ENCODE measurements around the gene PIK3R5. TPM values are rescaled to one million over a fixed set of nuclear protein-coding genes. Genes with fewer than 3 reads are reported as not detected.

Gene PIK3R5
- total RNA-seq, 1 donor from 2014 or later, result 0.30 TPM

GRCh38 chr17:8944083-8944482 is 21.4 kb downstream of the PIK3R5 start:
- no peak for FAIRE-seq

GRCh38 chr17:8941980-8942622 is 23.4 kb downstream of the PIK3R5 start:
- no peaks in the 10 kb centered on the region for H3K36me3 ChIP-seq (ENCODE audit: insufficient read depth, low read length)
- H3K4me2 ChIP-seq (ENCODE audit: low read length), result no peak overlapping the region
- no peak overlapping the region for H3K27ac ChIP-seq (ENCODE audit: low read depth, low read length)
- Mint-ChIP-seq H3K36me3 (ENCODE audit: low read depth, unreplicated experiment) (peaks cover 5% of the 10 kb centered on the region), H3K9me3 (ENCODE audit: unreplicated experiment) (peaks cover 2% of the 10 kb centered on the region), H3K4me1 (ENCODE audit: low read depth, unreplicated experiment) (peaks cover 5% of the 10 kb centered on the region), H3K4me3 (ENCODE audit: unreplicated experiment) (no peak overlapping the region), H3K27ac (ENCODE audit: unreplicated experiment) (no peak overlapping the region), H3K27me3 (ENCODE audit: low read depth, unreplicated experiment) (peaks cover 18% of the 10 kb centered on the region)
- H3K9ac ChIP-seq (ENCODE audit: low read length), result no peak overlapping the region
- DNase-seq (ENCODE audit: low read depth) (no peak), FAIRE-seq (no peak)
- H3K27me3 ChIP-seq (ENCODE audit: insufficient read depth, low read length), result peaks cover 2% of the 10 kb centered on the region
- no peak overlapping the region for H3K4me3 ChIP-seq (ENCODE audit: insufficient read depth, low read depth, low read length)
- TF ChIP-seq EZH2 (IDR thresholded peaks at IDR 0.05; ENCODE audit: insufficient read depth, low read length) (no peak), CTCF (IDR thresholded peaks at IDR 0.05; ENCODE audit: insufficient read depth, low read depth, low read length) (no peak)
- H3K4me1 ChIP-seq (ENCODE audit: insufficient read depth, low read length), result no peaks in the 10 kb centered on the region
- no peaks in the 10 kb centered on the region for H4K20me1 ChIP-seq (ENCODE audit: insufficient read depth, low read length)
- H2AFZ ChIP-seq (ENCODE audit: low read depth, low read length), result no peak overlapping the region
- no peaks in the 10 kb centered on the region for H3K79me2 ChIP-seq (ENCODE audit: insufficient read depth, low read length)
- H3K9me3 ChIP-seq (ENCODE audit: insufficient read depth, low read depth, low read length), result no peaks in the 10 kb centered on the region

More at GRCh38 chr17:8944083-8944482, 21.4 kb downstream of the PIK3R5 start:
- no peak overlapping the region for H3K4me2 ChIP-seq (ENCODE audit: low read length)
- no peaks in the 10 kb centered on the region for H3K4me1 ChIP-seq (ENCODE audit: insufficient read depth, low read length)
- no peak for DNase-seq (ENCODE audit: low read depth)
- H4K20me1 ChIP-seq (ENCODE audit: insufficient read depth, low read length), result no peaks in the 10 kb centered on the region
- H3K27me3 ChIP-seq (ENCODE audit: insufficient read depth, low read length), result peaks cover 2% of the 10 kb centered on the region
- H3K27ac Mint-ChIP-seq (ENCODE audit: unreplicated experiment), result no peak overlapping the region
- peaks cover 2% of the 10 kb centered on the region for H3K9me3 ChIP-seq (ENCODE audit: insufficient read depth, low read depth, low read length)
- no peak for TF ChIP-seq EZH2 (IDR thresholded peaks at IDR 0.05; ENCODE audit: insufficient read depth, low read length)
- TF ChIP-seq CTCF (IDR thresholded peaks at IDR 0.05; ENCODE audit: insufficient read depth, low read depth, low read length), result no peak
- H3K9me3 Mint-ChIP-seq (ENCODE audit: unreplicated experiment), result peaks cover 4% of the 10 kb centered on the region
- no peak overlapping the region for H3K27ac ChIP-seq (ENCODE audit: low read depth, low read length)
- no peaks in the 10 kb centered on the region for H3K79me2 ChIP-seq (ENCODE audit: insufficient read depth, low read length)
- H3K4me1 Mint-ChIP-seq (ENCODE audit: low read depth, unreplicated experiment), result peaks cover 5% of the 10 kb centered on the region
- no peak overlapping the region for H3K4me3 Mint-ChIP-seq (ENCODE audit: unreplicated experiment)
- H3K36me3 Mint-ChIP-seq (ENCODE audit: low read depth, unreplicated experiment), result peaks cover 4% of the 10 kb centered on the region
- no peak overlapping the region for H2AFZ ChIP-seq (ENCODE audit: low read depth, low read length)
- H3K36me3 ChIP-seq (ENCODE audit: insufficient read depth, low read length), result no peaks in the 10 kb centered on the region
- no peak overlapping the region for H3K9ac ChIP-seq (ENCODE audit: low read length)
- H3K4me3 ChIP-seq (ENCODE audit: insufficient read depth, low read depth, low read length), result no peak overlapping the region
- H3K27me3 Mint-ChIP-seq (ENCODE audit: low read depth, unreplicated experiment), result peaks cover 23% of the 10 kb centered on the region

- Mint-ChIP-seq H3K4me1 (ENCODE audit: low read depth, unreplicated experiment) (peaks cover 1% of the 10 kb centered on the region), H3K27me3 (ENCODE audit: low read depth, unreplicated experiment) (peaks cover 18% of the 10 kb centered on the region), H3K27ac (ENCODE audit: unreplicated experiment) (no peak overlapping the region), H3K9me3 (ENCODE audit: unreplicated experiment) (peaks cover 2% of the 10 kb centered on the region), H3K4me3 (ENCODE audit: unreplicated experiment) (no peak overlapping the region), H3K36me3 (ENCODE audit: low read depth, unreplicated experiment) (peaks cover 5% of the 10 kb centered on the region)
- Histone ChIP-seq H3K4me1 (ENCODE audit: insufficient read depth, low read length) (no peaks in the 10 kb centered on the region), H3K27me3 (ENCODE audit: insufficient read depth, low read length) (peaks cover 2% of the 10 kb centered on the region), H3K4me2 (ENCODE audit: low read length) (no peak overlapping the region), H3K27ac (ENCODE audit: low read depth, low read length) (no peak overlapping the region), H4K20me1 (ENCODE audit: insufficient read depth, low read length) (no peaks in the 10 kb centered on the region), H2AFZ (ENCODE audit: low read depth, low read length) (no peak overlapping the region), H3K79me2 (ENCODE audit: insufficient read depth, low read length) (no peaks in the 10 kb centered on the region), H3K9me3 (ENCODE audit: insufficient read depth, low read depth, low read length) (no peaks in the 10 kb centered on the region), H3K4me3 (ENCODE audit: insufficient read depth, low read depth, low read length) (no peak overlapping the region), H3K36me3 (ENCODE audit: insufficient read depth, low read length) (no peaks in the 10 kb centered on the region), H3K9ac (ENCODE audit: low read length) (no peak overlapping the region)
- FAIRE-seq (no peak), DNase-seq (ENCODE audit: low read depth) (no peak)
- TF ChIP-seq EZH2 (IDR thresholded peaks at IDR 0.05; ENCODE audit: insufficient read depth, low read length), result no peak
- TF ChIP-seq CTCF (IDR thresholded peaks at IDR 0.05; ENCODE audit: insufficient read depth, low read depth, low read length), result no peak
Measured at GRCh38 chr17:8941520-8941919, 24.0 kb downstream of the PIK3R5 start.

Data from astrocyte (in vitro differentiated cells and primary cell).